Measurements from ENCODE around the gene ZMIZ1. TPM values are rescaled to one million over a fixed set of nuclear protein-coding genes. Genes with fewer than 3 reads are reported as not detected.
A peak's percentile ranks its signal among the peaks of the same experiment; 100 is the strongest.

Gene ZMIZ1
- polyA plus RNA-seq, 2 of the 4 experiments (the other 2 are of a cell fraction): 8.1 to 30.3 TPM

DNA sequence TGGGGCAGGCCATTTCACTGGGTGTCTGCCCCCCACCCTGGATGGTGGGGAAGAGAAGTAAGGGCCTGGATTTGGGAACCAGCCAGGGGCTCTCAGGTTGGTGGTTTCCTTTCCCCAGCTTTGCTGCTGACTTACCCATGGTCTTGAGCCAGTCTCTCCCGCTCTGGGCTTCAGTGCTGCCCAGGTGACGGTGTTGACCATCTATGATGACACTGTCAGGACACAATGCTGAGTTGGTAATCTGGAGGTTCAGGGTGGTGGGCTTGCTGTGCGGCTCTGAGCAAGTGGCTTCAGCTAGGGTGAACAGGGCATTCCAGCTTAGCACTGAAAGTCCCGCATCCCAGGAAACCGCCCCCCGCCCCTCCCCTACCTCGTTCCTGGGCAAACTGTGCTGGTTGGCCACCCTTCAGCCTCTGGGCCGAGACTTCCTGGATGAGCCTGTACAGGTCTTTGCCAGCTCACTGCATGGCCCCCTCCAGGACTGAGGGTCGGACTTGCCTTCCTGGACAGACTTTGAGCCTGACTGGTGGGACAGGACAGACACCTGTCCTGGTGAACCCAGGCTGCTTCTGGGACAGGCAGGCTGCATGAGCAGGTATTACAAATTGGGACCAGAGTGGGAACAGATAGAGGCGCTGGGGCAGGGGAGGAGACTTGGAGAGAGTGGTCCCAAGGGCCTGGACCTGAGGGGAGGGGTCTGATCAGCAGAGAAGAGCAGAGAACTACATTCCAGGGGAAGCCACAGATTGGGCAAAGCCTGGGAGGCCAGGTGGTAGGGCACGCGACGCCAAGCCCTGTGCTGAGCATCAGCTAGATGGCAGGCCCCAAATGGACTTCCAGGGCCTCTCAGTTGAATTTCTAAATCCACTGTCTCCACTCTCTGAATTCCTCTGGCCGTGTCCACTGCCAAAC is 19.9 kb upstream of the ZMIZ1 start:
- DNase-seq (ENCODE audit: low read depth in 1 of 2, low spot score in 1 of 2) (no peak), FAIRE-seq (no peak), ATAC-seq (no peak)
- Histone ChIP-seq H3K4me3 (no peak overlapping the region), H3K9me3 (no peaks in the 10 kb centered on the region), H3K4me2 (no peak overlapping the region), H3K27ac (peak overlapping the region in 1 of 2 experiments; percentile 45; a peak in 1 of 6 replicates), H3K4me1 (peaks cover 15% of the 10 kb centered on the region)
- ChIA-PET CTCF (no interaction called here), POLR2A (interaction anchor here (0.6 kb wide), 1 partner anchor 16 kb away, joined by 3 read pairs; no protein-coding TSS in a partner anchor)
- WGBS (ENCODE audit: missing lambda C conversion rate): 87% methylated on average over 13 of the region's 14 CpGs
- TF ChIP-seq JUNB (IDR thresholded peaks at IDR 0.05) (no peak), MYC (IDR thresholded peaks at IDR 0.05; ENCODE audit: borderline replicate concordance, low read length) (no peak), MAX (IDR thresholded peaks at IDR 0.05) (no peak), POLR2AphosphoS2 (conservative IDR thresholded peaks at IDR 0.05; ENCODE audit: low read length) (no peak), HOXB5 (CRISPR knock-in tag; IDR thresholded peaks at IDR 0.05) (no peak)

- no peak for FAIRE-seq
- Histone ChIP-seq H3K4me1 (peaks cover 15% of the 10 kb centered on the region), H3K4me3 (no peak overlapping the region), H3K27ac (peak overlapping the region in 1 of 2 experiments; percentile 4; a peak in 1 of 6 replicates), H3K4me2 (no peak overlapping the region), H3K9me3 (no peaks in the 10 kb centered on the region)
- no peak for DNase-seq (ENCODE audit: low read depth in 1 of 2, low spot score in 1 of 2)
- ChIA-PET POLR2A (no interaction called here), CTCF (interaction anchor here (1.3 to 1.5 kb wide), 3 partner anchors 12 to 1003 kb away, joined by 3 to 4 read pairs (median 3); no protein-coding TSS in a partner anchor)
- ATAC-seq: no peak
- 91% methylated on average over 15 of the region's 15 CpGs for WGBS (ENCODE audit: missing lambda C conversion rate)
- TF ChIP-seq ELK1 (IDR thresholded peaks at IDR 0.05; ENCODE audit: low read depth, low read length) (no peak), CHD4 (IDR thresholded peaks at IDR 0.05; ENCODE audit: borderline replicate concordance) (no peak), NPAS2 (CRISPR knock-in tag; IDR thresholded peaks at IDR 0.05; ENCODE audit: borderline replicate concordance) (no peak), MAZ (IDR thresholded peaks at IDR 0.05; ENCODE audit: borderline replicate concordance, low read depth, low read length) (no peak), RFX5 (IDR thresholded peaks at IDR 0.05) (no peak), HOXB13 (CRISPR knock-in tag; IDR thresholded peaks at IDR 0.05; ENCODE audit: low read depth) (no peak), SMC3 (IDR thresholded peaks at IDR 0.05) (no peak), BCL3 (IDR thresholded peaks at IDR 0.05) (no peak)
- TF ChIP-seq, protein P1, sequence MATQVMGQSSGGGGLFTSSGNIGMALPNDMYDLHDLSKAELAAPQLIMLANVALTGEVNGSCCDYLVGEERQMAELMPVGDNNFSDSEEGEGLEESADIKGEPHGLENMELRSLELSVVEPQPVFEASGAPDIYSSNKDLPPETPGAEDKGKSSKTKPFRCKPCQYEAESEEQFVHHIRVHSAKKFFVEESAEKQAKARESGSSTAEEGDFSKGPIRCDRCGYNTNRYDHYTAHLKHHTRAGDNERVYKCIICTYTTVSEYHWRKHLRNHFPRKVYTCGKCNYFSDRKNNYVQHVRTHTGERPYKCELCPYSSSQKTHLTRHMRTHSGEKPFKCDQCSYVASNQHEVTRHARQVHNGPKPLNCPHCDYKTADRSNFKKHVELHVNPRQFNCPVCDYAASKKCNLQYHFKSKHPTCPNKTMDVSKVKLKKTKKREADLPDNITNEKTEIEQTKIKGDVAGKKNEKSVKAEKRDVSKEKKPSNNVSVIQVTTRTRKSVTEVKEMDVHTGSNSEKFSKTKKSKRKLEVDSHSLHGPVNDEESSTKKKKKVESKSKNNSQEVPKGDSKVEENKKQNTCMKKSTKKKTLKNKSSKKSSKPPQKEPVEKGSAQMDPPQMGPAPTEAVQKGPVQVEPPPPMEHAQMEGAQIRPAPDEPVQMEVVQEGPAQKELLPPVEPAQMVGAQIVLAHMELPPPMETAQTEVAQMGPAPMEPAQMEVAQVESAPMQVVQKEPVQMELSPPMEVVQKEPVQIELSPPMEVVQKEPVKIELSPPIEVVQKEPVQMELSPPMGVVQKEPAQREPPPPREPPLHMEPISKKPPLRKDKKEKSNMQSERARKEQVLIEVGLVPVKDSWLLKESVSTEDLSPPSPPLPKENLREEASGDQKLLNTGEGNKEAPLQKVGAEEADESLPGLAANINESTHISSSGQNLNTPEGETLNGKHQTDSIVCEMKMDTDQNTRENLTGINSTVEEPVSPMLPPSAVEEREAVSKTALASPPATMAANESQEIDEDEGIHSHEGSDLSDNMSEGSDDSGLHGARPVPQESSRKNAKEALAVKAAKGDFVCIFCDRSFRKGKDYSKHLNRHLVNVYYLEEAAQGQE (IDR thresholded peaks at IDR 0.05): no peak
Measured at GRCh38 chr10:79049931-79050895, 18.6 kb upstream of the ZMIZ1 start.
